HEK293 (cell line): Measurements from ENCODE around the gene PNPLA3.

Experiments used
- CTCF ChIA-PET: fragments of 350-600 bp; formaldehyde crosslinking; extraction: SDS; loops from one replicate; lab custom pipeline; 2021; ENCODE audit warnings: antibody characterized with exemption; lab: Yijun Ruan, JAX
- POLR2A ChIA-PET: fragments of 300-600 bp; formaldehyde crosslinking; extraction: SDS; loops from one replicate; lab custom pipeline; 2020; ENCODE audit warnings: antibody characterized with exemption, inconsistent platforms; lab: Yijun Ruan, JAX
- H3K27ac ChIP-seq: fragments of 200-500 bp; sonication (Bioruptor generic); 2 replicates; pipeline ENCODE4 v1.5.1; 2014; ENCODE audit warnings: low read depth, low read length, control low read depth, inconsistent platforms; ENCODE audit errors: extremely low read depth
- H3K36me3 ChIP-seq, 2 experiments: fragments of 200-500 bp in 1 of 2; sonication (Bioruptor generic) in 1 of 2; 1 replicate in 1 of 2; 2 replicates in 1 of 2; pipeline ENCODE4 v1.5.1; 2014 to 2017; ENCODE audit warnings: inconsistent platforms in 2 of 2, low read length in 2 of 2; ENCODE audit not compliant: control insufficient read depth in 2 of 2, insufficient read depth in 1 of 2
- H3K4me1 ChIP-seq: fragments of 200-500 bp; sonication (Bioruptor generic); 2 replicates; pipeline ENCODE4 v1.5.1; 2014; ENCODE audit warnings: mild to moderate bottlenecking, low read length, inconsistent platforms; ENCODE audit not compliant: control insufficient read depth, insufficient read depth
- H3K4me3 ChIP-seq: 2 replicates; pipeline ENCODE4 v1.5.1; 2011; ENCODE audit warnings: low read depth, mild to moderate bottlenecking, control low read depth, low read length, moderate library complexity
- H3K9me3 ChIP-seq: fragments of 200-500 bp; sonication (Bioruptor generic); 2 replicates; pipeline ENCODE4 v1.5.1; 2014; ENCODE audit warnings: low read depth, low read length, inconsistent platforms; ENCODE audit not compliant: control insufficient read depth, insufficient read depth
- HOXC10 ChIP-seq: sonication (generic); formaldehyde crosslinking; IDR thresholded peaks from 2 replicates; pipeline ENCODE4 v1.8.1; 2023; ENCODE audit warnings: mild to moderate bottlenecking, missing genetic modification reagents
- MEIS1 ChIP-seq: sonication (generic); formaldehyde crosslinking; IDR thresholded peaks from 2 replicates; pipeline ENCODE4 v1.8.1; 2022; ENCODE audit warnings: missing genetic modification reagents, mild to moderate bottlenecking, borderline replicate concordance
- OSR2 ChIP-seq: fragments of 450-650 bp; formaldehyde crosslinking; IDR thresholded peaks from 2 replicates; pipeline ENCODE4 v1.5.1; 2016; ENCODE audit warnings: missing biosample characterization, missing genetic modification characterization
- PRDM6 ChIP-seq: fragments of 450-650 bp; formaldehyde crosslinking; IDR thresholded peaks from 2 replicates; pipeline ENCODE4 v1.5.1; 2017; ENCODE audit warnings: missing biosample characterization, missing genetic modification characterization
- TCF7L2 ChIP-seq: IDR thresholded peaks from 2 replicates; pipeline ENCODE4 v1.6.1; 2011; ENCODE audit warnings: low read depth, mild to moderate bottlenecking, inconsistent platforms, low read length, moderate library complexity, borderline replicate concordance
- ZBTB6 ChIP-seq: fragments of 450-650 bp; formaldehyde crosslinking; IDR thresholded peaks from 2 replicates; pipeline ENCODE4 v1.5.1; 2017; ENCODE audit warnings: missing biosample characterization, missing genetic modification characterization
- ZNF174 ChIP-seq: fragments of 450-650 bp; formaldehyde crosslinking; IDR thresholded peaks from 2 replicates; pipeline ENCODE4 v1.5.0; 2017; ENCODE audit warnings: missing biosample characterization, mild to moderate bottlenecking, missing genetic modification characterization
- ZNF362 ChIP-seq: fragments of 450-650 bp; formaldehyde crosslinking; IDR thresholded peaks from 2 replicates; pipeline ENCODE4 v1.5.1; 2016; ENCODE audit warnings: missing biosample characterization, missing genetic modification characterization
- ZNF391 ChIP-seq: fragments of 450-650 bp; formaldehyde crosslinking; IDR thresholded peaks from 2 replicates; pipeline ENCODE4 v1.5.1; 2016; ENCODE audit warnings: low read depth, missing biosample characterization, missing genetic modification characterization, borderline replicate concordance
- ZNF398 ChIP-seq: fragments of 450-650 bp; formaldehyde crosslinking; IDR thresholded peaks from 2 replicates; pipeline ENCODE4 v1.5.1; 2017; ENCODE audit warnings: missing biosample characterization, missing genetic modification characterization
- ZNF501 ChIP-seq: fragments of 450-650 bp; formaldehyde crosslinking; IDR thresholded peaks from 2 replicates; pipeline ENCODE4 v1.5.1; 2016; ENCODE audit warnings: missing biosample characterization, missing genetic modification characterization
- ZNF530 ChIP-seq: fragments of 450-650 bp; formaldehyde crosslinking; IDR thresholded peaks from 2 replicates; pipeline ENCODE4 v1.5.1; 2016; ENCODE audit warnings: low read depth, missing biosample characterization, missing genetic modification characterization
- ZNF561 ChIP-seq: fragments of 450-650 bp; IDR thresholded peaks from 2 replicates; pipeline ENCODE4 v1.5.1; 2018; ENCODE audit warnings: missing biosample characterization, missing genetic modification characterization, borderline replicate concordance
- ZNF585B ChIP-seq: fragments of 450-650 bp; formaldehyde crosslinking; IDR thresholded peaks from 2 replicates; pipeline ENCODE4 v1.5.1; 2016; ENCODE audit warnings: missing biosample characterization, missing genetic modification characterization
- ZNF645 ChIP-seq: fragments of 450-650 bp; formaldehyde crosslinking; IDR thresholded peaks from 2 replicates; pipeline ENCODE4; 2016; ENCODE audit warnings: missing biosample characterization, missing genetic modification characterization
- ZNF791 ChIP-seq: fragments of 450-650 bp; formaldehyde crosslinking; IDR thresholded peaks from 2 replicates; pipeline ENCODE4 v1.5.1; 2016; ENCODE audit warnings: missing biosample characterization, missing genetic modification characterization

Gene PNPLA3

GRCh38 chr22:43969989-43970755 is 46.6 kb downstream of the PNPLA3 start (continued):
- TF ChIP-seq ZNF791 (tag by site-specific recombination) (no peak), PRDM6 (no peak), TCF7L2 (no peak), ZNF501 (tag by site-specific recombination) (no peak), OSR2 (tag by site-specific recombination) (no peak), ZNF391 (tag by site-specific recombination) (no peak), ZNF530 (tag by site-specific recombination) (no peak)

GRCh38 chr22:43971112-43971511 is 47.5 kb downstream of the PNPLA3 start:
- H3K4me1 ChIP-seq, result no peaks in the 10 kb centered on the region
- CTCF ChIA-PET, result no interaction called here
- POLR2A ChIA-PET, result no interaction called here
- H3K36me3 ChIP-seq, result peaks cover 36 to 95% of the 10 kb centered on the region in 2 experiments
- no peak overlapping the region for H3K4me3 ChIP-seq
- H3K27ac ChIP-seq, result no peak overlapping the region
- TF ChIP-seq ZNF398 (tag by site-specific recombination) (no peak), ZNF645 (no peak), ZNF174 (no peak), ZNF585B (tag by site-specific recombination) (no peak), ZBTB6 (tag by site-specific recombination) (no peak), TCF7L2 (no peak), MEIS1 (CRISPR knock-in tag) (no peak), ZNF362 (tag by site-specific recombination) (no peak), ZNF561 (tag by site-specific recombination) (no peak), HOXC10 (CRISPR knock-in tag) (no peak)
- H3K9me3 ChIP-seq, result no peaks in the 10 kb centered on the region
